ENCODE data around the gene ARHGAP6.

The ARHGAP6 gene

DNA sequence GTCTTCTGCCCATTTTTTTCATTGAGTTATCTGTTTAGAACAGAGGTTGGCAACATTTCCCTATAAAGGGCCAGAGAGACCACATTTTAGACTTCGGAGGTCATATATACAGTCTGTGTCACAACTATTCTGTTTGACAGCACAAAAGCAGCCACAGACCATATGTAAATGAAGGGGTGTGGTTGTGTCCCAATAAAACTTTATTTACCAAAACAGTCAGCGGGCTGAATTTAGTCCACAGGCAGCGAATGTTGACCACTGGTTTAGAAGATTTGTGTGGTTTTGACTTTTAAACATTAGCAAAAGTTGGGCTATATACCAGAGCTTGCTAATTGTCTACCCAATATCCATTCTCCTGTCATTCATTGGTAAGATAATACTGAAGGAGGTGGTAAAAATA is 221.7 kb downstream of the ARHGAP6 start:
- no peak overlapping the region for H3K27ac ChIP-seq (ENCODE audit: low read depth, low read length)
- H3K9me3 ChIP-seq (ENCODE audit: control insufficient read depth, insufficient read depth, low read depth, low read length), result no peaks in the 10 kb centered on the region
- H3K9ac ChIP-seq (ENCODE audit: low read length), result no peak overlapping the region
- H3K4me1 ChIP-seq (ENCODE audit: control insufficient read depth, insufficient read depth, low read length), result no peaks in the 10 kb centered on the region
- H3K36me3 ChIP-seq (ENCODE audit: control insufficient read depth, insufficient read depth, low read length), result no peaks in the 10 kb centered on the region
- H3K4me3 ChIP-seq (ENCODE audit: low read depth, low read length), result no peak overlapping the region
- no peaks in the 10 kb centered on the region; the same call in 1 of the 2 replicates for H3K27me3 ChIP-seq (ENCODE audit: control insufficient read depth, insufficient read depth, low read length)

DNA sequence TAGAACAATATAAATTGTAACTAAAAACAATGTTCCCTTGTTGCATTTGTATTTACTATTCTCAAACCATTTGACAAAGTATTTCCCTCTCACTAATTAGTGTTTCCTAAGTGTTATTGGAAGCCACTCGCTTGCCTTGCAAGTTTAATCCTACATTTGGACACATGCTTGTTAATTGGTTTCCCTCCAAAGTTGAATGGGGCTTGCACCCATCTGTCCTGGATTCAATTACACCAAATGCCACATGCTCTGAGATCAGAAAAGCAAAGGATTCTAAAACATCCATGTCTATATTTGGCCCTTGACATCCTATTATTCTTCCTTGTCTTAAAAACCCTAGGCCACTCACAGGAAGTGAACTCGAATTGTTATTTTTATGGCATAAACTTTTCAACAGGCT is 225.9 kb downstream of the ARHGAP6 start:
- H3K9ac ChIP-seq (ENCODE audit: low read length), result no peak overlapping the region
- H3K27ac ChIP-seq (ENCODE audit: low read depth, low read length), result no peak overlapping the region
- no peaks in the 10 kb centered on the region for H3K9me3 ChIP-seq (ENCODE audit: control insufficient read depth, insufficient read depth, low read depth, low read length)
- no peaks in the 10 kb centered on the region for H3K36me3 ChIP-seq (ENCODE audit: control insufficient read depth, insufficient read depth, low read length)
- no peak overlapping the region for H3K4me3 ChIP-seq (ENCODE audit: low read depth, low read length)
- H3K4me1 ChIP-seq (ENCODE audit: control insufficient read depth, insufficient read depth, low read length), result peaks cover 13% of the 10 kb centered on the region
- no peaks in the 10 kb centered on the region; the same call in 1 of the 2 replicates for H3K27me3 ChIP-seq (ENCODE audit: control insufficient read depth, insufficient read depth, low read length)

DNA sequence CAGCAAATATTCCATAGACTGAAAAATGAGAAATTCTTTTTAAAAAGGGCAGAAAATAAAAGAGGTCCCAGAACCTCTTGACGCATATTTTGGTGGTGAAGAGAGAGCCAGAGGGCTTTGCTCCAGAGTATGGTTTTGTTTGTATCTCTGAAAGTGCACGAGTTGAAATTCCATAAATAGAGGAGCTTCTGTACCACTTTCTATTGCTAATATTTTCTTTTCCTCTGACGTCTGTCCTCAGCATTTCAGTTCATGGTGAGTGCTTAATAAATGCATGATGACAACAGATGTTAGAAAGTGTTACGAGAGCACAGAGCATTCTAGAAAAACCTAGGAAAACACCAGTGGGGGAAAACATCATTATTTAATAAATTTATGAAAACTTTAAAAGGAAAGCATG is 227.0 kb downstream of the ARHGAP6 start:
- Histone ChIP-seq H3K9me3 (ENCODE audit: control insufficient read depth, insufficient read depth, low read depth, low read length) (no peaks in the 10 kb centered on the region), H3K27me3 (ENCODE audit: control insufficient read depth, insufficient read depth, low read length) (no peaks in the 10 kb centered on the region; the same call in 1 of the 2 replicates), H3K27ac (ENCODE audit: low read depth, low read length) (no peak overlapping the region), H3K9ac (ENCODE audit: low read length) (no peak overlapping the region), H3K36me3 (ENCODE audit: control insufficient read depth, insufficient read depth, low read length) (no peaks in the 10 kb centered on the region), H3K4me3 (ENCODE audit: low read depth, low read length) (no peak overlapping the region), H3K4me1 (ENCODE audit: control insufficient read depth, insufficient read depth, low read length) (peaks cover 13% of the 10 kb centered on the region)

DNA sequence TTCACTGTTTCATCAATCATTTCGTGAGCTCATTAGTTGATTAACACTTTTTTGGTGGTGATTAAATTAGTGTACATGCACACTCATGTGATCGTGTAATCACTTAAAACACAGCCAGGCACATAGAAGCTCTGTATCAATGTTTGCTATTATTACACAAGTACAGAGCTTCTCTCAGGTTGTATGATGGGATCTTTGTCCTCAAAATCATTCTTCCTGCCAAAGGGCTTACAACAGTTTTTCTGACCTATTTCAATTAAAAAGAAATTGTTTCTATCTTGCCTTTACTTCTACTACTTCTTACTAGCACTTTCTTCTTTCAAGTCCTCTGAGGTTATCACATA is 227.4 kb downstream of the ARHGAP6 start:
- no peak overlapping the region for H3K4me3 ChIP-seq (ENCODE audit: low read depth, low read length)
- no peaks in the 10 kb centered on the region; the same call in 1 of the 2 replicates for H3K27me3 ChIP-seq (ENCODE audit: control insufficient read depth, insufficient read depth, low read length)
- H3K27ac ChIP-seq (ENCODE audit: low read depth, low read length), result no peak overlapping the region
- no peaks in the 10 kb centered on the region for H3K36me3 ChIP-seq (ENCODE audit: control insufficient read depth, insufficient read depth, low read length)
- H3K9me3 ChIP-seq (ENCODE audit: control insufficient read depth, insufficient read depth, low read depth, low read length), result no peaks in the 10 kb centered on the region
- no peak overlapping the region for H3K9ac ChIP-seq (ENCODE audit: low read length)
- H3K4me1 ChIP-seq (ENCODE audit: control insufficient read depth, insufficient read depth, low read length), result peaks cover 13% of the 10 kb centered on the region

DNA sequence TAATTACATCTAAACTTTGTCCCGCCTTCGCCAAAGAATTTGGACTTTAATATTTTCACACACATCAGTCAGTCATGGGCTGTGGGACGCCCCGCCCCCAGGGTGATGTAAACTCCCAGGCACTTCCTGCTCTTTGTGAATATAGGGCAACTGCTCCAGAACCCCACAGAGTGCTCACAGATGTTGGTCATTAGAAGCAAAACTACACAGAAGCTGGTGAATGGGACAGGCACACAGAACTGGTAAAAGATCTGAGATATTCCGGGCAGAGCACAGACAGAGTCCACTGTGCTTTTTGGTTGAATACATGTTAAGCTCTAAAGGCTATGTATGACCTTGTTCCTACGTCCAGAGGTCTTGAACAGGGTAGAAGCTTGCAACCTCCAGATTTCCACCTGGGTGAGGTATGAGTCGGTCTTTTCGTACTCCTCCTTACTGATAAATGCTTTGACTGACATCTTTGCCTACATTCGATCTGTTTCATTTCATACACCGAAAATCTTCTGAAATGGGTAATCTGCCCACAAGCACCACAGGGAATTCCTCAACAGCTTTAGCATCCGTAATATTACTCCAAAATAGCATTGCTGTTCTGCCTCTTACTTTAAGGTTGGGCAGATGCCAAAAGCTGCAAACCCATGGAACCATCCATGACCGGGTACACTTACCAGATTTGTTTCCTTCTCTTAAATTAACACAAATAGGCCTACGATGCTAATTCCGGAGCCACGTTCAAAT is 227.9 kb downstream of the ARHGAP6 start:
- peaks cover 13% of the 10 kb centered on the region for H3K4me1 ChIP-seq (ENCODE audit: control insufficient read depth, insufficient read depth, low read length)
- no peak overlapping the region for H3K27ac ChIP-seq (ENCODE audit: low read depth, low read length)
- H3K36me3 ChIP-seq (ENCODE audit: control insufficient read depth, insufficient read depth, low read length), result no peaks in the 10 kb centered on the region
- H3K27me3 ChIP-seq (ENCODE audit: control insufficient read depth, insufficient read depth, low read length), result peaks cover 3% of the 10 kb centered on the region; the same call in 1 of the 2 replicates
- H3K4me3 ChIP-seq (ENCODE audit: low read depth, low read length), result no peak overlapping the region
- H3K9ac ChIP-seq (ENCODE audit: low read length), result no peak overlapping the region
- no peaks in the 10 kb centered on the region for H3K9me3 ChIP-seq (ENCODE audit: control insufficient read depth, insufficient read depth, low read depth, low read length)

DNA sequence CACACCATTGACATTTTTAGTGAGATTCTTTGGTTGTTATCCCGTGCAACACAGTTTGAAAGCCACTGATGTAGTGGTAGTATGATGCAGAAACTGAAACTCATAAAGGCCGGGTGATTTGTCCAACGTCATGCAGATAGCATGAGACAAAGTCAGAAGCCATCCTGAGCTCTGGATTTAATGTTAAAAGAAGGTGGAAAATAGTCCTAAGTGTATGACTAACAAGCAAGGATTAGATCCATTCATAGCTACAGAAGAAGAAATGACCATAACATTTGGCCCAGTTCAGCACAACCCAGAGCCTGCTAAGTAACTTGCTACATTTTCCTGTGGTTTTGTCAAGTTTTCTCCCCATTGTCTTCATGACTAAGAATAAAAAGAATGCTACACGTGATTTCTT is 230.2 kb downstream of the ARHGAP6 start:
- no peak overlapping the region for H3K9ac ChIP-seq (ENCODE audit: low read length)
- H3K27ac ChIP-seq (ENCODE audit: low read depth, low read length), result no peak overlapping the region
- no peaks in the 10 kb centered on the region for H3K9me3 ChIP-seq (ENCODE audit: control insufficient read depth, insufficient read depth, low read depth, low read length)
- no peak overlapping the region for H3K4me3 ChIP-seq (ENCODE audit: low read depth, low read length)
- peaks cover 11% of the 10 kb centered on the region; the same call in 1 of the 2 replicates for H3K27me3 ChIP-seq (ENCODE audit: control insufficient read depth, insufficient read depth, low read length)
- H3K36me3 ChIP-seq (ENCODE audit: control insufficient read depth, insufficient read depth, low read length), result no peaks in the 10 kb centered on the region
- H3K4me1 ChIP-seq (ENCODE audit: control insufficient read depth, insufficient read depth, low read length), result peaks cover 13% of the 10 kb centered on the region

DNA sequence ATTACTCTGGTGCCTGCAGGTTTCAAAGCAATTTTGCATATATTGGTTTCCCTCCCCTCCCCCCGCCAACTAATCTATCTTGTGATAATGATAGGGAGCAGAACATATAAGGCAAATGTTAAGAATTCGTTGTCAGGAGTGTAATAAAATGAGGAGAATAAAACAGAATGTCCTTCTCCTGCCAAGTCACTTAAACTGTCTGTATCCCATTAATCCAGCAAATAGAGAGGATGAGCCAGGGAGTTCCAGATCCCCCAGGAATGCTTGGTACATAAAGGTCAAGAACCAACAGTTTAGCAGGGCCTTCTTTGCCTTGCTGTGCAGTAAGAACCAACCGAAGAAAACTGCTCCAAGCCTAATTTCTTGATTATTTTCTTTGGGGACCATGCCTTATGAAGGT is 231.1 kb downstream of the ARHGAP6 start:
- no peak overlapping the region for H3K9ac ChIP-seq (ENCODE audit: low read length)
- peaks cover 13% of the 10 kb centered on the region for H3K4me1 ChIP-seq (ENCODE audit: control insufficient read depth, insufficient read depth, low read length)
- H3K27ac ChIP-seq (ENCODE audit: low read depth, low read length), result no peak overlapping the region
- H3K36me3 ChIP-seq (ENCODE audit: control insufficient read depth, insufficient read depth, low read length), result no peaks in the 10 kb centered on the region
- H3K27me3 ChIP-seq (ENCODE audit: control insufficient read depth, insufficient read depth, low read length), result peaks cover 15% of the 10 kb centered on the region
- no peaks in the 10 kb centered on the region for H3K9me3 ChIP-seq (ENCODE audit: control insufficient read depth, insufficient read depth, low read depth, low read length)
- no peak overlapping the region for H3K4me3 ChIP-seq (ENCODE audit: low read depth, low read length)

DNA sequence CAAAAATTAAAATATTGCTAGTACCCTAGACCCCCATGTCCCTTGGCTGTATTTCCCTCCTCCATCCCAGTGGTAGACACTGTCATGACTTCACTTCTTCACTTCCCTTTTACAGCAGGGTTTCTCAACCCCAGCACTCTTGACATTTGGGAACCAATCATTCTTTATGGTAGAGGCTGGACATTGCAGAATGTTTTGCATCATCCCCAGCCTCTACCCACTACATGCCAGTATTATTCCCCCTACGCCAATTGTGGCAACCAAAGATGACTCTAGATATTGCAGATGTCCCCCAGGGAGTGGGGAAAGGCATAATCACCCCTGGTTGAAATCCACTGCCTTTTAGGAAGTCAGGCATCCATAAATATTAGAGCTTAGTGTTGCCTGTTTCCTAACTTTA is 233.9 kb downstream of the ARHGAP6 start:
- peaks cover 42% of the 10 kb centered on the region for H3K27me3 ChIP-seq (ENCODE audit: control insufficient read depth, insufficient read depth, low read length)
- H3K36me3 ChIP-seq (ENCODE audit: control insufficient read depth, insufficient read depth, low read length), result no peaks in the 10 kb centered on the region
- H3K9me3 ChIP-seq (ENCODE audit: control insufficient read depth, insufficient read depth, low read depth, low read length), result no peaks in the 10 kb centered on the region
- H3K27ac ChIP-seq (ENCODE audit: low read depth, low read length), result no peak overlapping the region
- H3K4me3 ChIP-seq (ENCODE audit: low read depth, low read length), result no peak overlapping the region
- H3K4me1 ChIP-seq (ENCODE audit: control insufficient read depth, insufficient read depth, low read length), result 0 out of 2 replicates have a peak, but pooled peaks cover 4% of the 10 kb centered on the region
- no peak overlapping the region for H3K9ac ChIP-seq (ENCODE audit: low read length)

DNA sequence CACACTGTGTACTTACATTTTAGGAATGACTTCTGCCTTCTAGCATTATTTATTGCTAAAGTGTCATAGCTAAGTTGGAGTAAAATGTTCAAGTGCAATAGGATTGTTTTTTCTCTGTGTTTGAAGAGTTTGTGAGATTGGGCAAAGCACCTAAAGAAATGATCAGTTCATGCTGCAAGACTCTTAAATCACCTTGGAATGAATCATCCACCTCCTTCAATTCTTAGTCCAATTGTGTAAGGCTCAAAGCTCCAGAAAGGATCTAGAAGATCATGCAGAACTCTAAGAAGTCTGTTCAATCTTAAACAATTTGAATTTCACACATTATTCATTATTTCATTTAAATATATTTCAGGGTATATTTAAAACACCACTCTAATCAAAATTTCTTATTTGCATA is 235.4 kb downstream of the ARHGAP6 start:
- Histone ChIP-seq H3K4me1 (ENCODE audit: control insufficient read depth, insufficient read depth, low read length) (0 out of 2 replicates have a peak, but pooled peaks cover 4% of the 10 kb centered on the region), H3K9me3 (ENCODE audit: control insufficient read depth, insufficient read depth, low read depth, low read length) (no peaks in the 10 kb centered on the region), H3K4me3 (ENCODE audit: low read depth, low read length) (no peak overlapping the region), H3K27me3 (ENCODE audit: control insufficient read depth, insufficient read depth, low read length) (peaks cover 55% of the 10 kb centered on the region), H3K36me3 (ENCODE audit: control insufficient read depth, insufficient read depth, low read length) (no peaks in the 10 kb centered on the region), H3K9ac (ENCODE audit: low read length) (no peak overlapping the region), H3K27ac (ENCODE audit: low read depth, low read length) (no peak overlapping the region)

DNA sequence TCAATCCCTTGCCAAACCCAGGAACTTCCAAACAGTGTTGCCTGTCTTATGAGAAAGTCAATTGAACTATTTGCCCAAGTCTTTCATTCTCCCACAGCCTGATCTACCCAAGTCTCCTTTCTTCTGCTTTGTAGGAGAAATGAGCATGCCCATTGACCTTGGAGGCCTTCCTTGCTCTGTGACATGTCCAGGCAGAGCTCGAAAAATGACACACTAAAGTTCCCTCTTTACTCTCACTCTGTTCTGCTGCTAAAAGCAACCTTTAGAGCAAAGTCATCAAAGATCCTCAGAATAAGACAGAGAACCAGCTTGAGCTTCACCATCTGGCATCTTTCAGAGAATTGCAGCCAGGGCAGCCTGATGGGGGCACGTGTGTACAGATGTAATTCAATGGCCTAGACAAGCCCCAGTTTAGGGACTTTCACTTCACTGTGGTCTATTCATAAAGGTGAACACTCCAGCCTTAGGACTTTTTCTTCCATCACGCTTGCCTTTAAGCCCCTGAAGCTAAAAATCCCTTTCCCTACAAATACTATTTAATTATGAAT is 236.1 kb downstream of the ARHGAP6 start:
- no peak overlapping the region for H3K27ac ChIP-seq (ENCODE audit: low read depth, low read length)
- no peaks in the 10 kb centered on the region for H3K9me3 ChIP-seq (ENCODE audit: control insufficient read depth, insufficient read depth, low read depth, low read length)
- no peak overlapping the region for H3K9ac ChIP-seq (ENCODE audit: low read length)
- no peaks in the 10 kb centered on the region for H3K36me3 ChIP-seq (ENCODE audit: control insufficient read depth, insufficient read depth, low read length)
- no peak overlapping the region for H3K4me3 ChIP-seq (ENCODE audit: low read depth, low read length)
- H3K4me1 ChIP-seq (ENCODE audit: control insufficient read depth, insufficient read depth, low read length), result 0 out of 2 replicates have a peak, but pooled peaks cover 4% of the 10 kb centered on the region
- peaks cover 62% of the 10 kb centered on the region for H3K27me3 ChIP-seq (ENCODE audit: control insufficient read depth, insufficient read depth, low read length)

DNA sequence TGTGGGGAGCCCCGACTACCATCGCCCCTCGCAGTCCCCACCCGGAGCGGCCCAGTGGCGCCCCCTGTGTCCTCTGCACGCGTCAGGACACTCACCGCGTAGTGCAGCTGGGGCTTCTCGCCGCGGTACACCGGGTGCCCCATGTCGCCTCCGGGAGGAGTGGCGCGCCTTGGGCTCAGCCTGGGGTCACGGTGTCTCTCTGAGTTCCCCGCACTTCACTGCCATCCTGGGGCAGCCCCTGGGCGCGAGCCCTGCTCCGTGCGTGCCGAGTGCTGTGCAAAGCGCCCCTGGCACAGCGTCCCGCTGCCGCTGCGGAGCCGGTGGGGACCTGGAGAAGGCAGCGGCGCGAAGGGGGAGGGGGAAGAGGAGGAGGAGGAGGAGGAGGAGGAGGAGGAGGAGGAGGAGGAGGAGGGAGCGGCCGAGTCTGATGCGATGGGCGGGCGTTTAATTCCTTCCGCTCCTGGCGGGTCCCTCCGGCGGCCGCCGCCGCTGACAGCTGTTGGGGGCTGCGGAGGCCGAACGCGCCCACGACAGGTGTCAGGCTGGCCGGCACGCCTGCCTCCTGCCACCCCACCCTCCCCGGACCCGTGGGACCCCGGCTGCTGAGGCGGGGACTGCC is 238.2 kb downstream of the ARHGAP6 start:
- Histone ChIP-seq H3K36me3 (ENCODE audit: control insufficient read depth, insufficient read depth, low read length) (no peaks in the 10 kb centered on the region), H3K4me3 (ENCODE audit: low read depth, low read length) (peak overlapping the region; percentile 77), H3K4me1 (ENCODE audit: control insufficient read depth, insufficient read depth, low read length) (0 out of 2 replicates have a peak, but pooled peaks cover 4% of the 10 kb centered on the region), H3K27me3 (ENCODE audit: control insufficient read depth, insufficient read depth, low read length) (peaks cover 70% of the 10 kb centered on the region), H3K9ac (ENCODE audit: low read length) (peak overlapping the region; percentile 52), H3K27ac (ENCODE audit: low read depth, low read length) (no peak overlapping the region), H3K9me3 (ENCODE audit: control insufficient read depth, insufficient read depth, low read depth, low read length) (no peaks in the 10 kb centered on the region)
